B cell (primary cell): ENCODE results near the gene GNG7. TPM values are rescaled to one million over a fixed set of nuclear protein-coding genes. Genes with fewer than 3 reads are reported as not detected.

Experiments
- ATAC-seq: fragments of 200-7000 bp; cut with Tn5 transposase; one replicate; pipeline ENCODE4 v1.10.0; 2021; ENCODE audit warnings: low read depth, mild to moderate bottlenecking, moderate number of reproducible peaks, moderate library complexity
- CTCF ChIA-PET: fragments of 350-600 bp; sonication (Branson Sonifier 250); formaldehyde crosslinking; loops from one replicate; lab custom pipeline; 2021; ENCODE audit warnings: antibody characterized with exemption, inconsistent platforms; lab: Charles Lee
- POLR2A ChIA-PET: fragments of 350-600 bp; sonication (Branson Sonifier 250); formaldehyde crosslinking; loops from one replicate; lab custom pipeline; 2021; ENCODE audit warnings: antibody characterized with exemption; lab: Charles Lee
- DNase-seq: peaks from one replicate; pipeline ENCODE4 v3.0.0; 2013
- H2AFZ ChIP-seq: 2 replicates; pipeline ENCODE4 v1.6.1; 2012; ENCODE audit warnings: mild to moderate bottlenecking, low read depth, low read length; ENCODE audit not compliant: insufficient read depth, poor library complexity, severe bottlenecking
- H3K27ac ChIP-seq, 2 donors: 1 replicate in 1 of 2; 2 replicates in 1 of 2; pipeline ENCODE4 v1.5.1; 2012 to 2013; ENCODE audit warnings: low read length in 2 of 2, mild to moderate bottlenecking in 2 of 2, moderate library complexity in 1 of 2
- H3K27me3 ChIP-seq, 4 experiments: fragments of 200-600 bp in 1 of 4; sonication (generic) in 1 of 4; replicated peaks in 1 of 4; 1 replicate in 2 of 4; 2 replicates in 2 of 4; pipeline versions ENCODE4 v1.6.1 to v1.7.0; 2013 to 2016; ENCODE audit warnings: low read length in 3 of 4, mild to moderate bottlenecking in 2 of 4, mixed read lengths in 1 of 4, moderate library complexity in 1 of 4; ENCODE audit not compliant: insufficient read depth in 4 of 4, control insufficient read depth in 3 of 4; ENCODE audit errors: control extremely low read depth in 1 of 4
- H3K36me3 ChIP-seq, 2 experiments: replicated peaks in 1 of 2; 1 replicate in 1 of 2; 2 replicates in 1 of 2; pipeline versions ENCODE4 v1.6.1 to v1.7.1; 2013; ENCODE audit warnings: low read length in 1 of 2; ENCODE audit not compliant: insufficient read depth in 2 of 2, control insufficient read depth in 1 of 2; ENCODE audit errors: control extremely low read depth in 1 of 2, extremely low read depth in 1 of 2
- H3K4me1 ChIP-seq, 2 donors: fragments of 200-600 bp in 1 of 2; sonication (generic) in 1 of 2; 1 replicate in 1 of 2; 2 replicates in 1 of 2; pipeline versions ENCODE4 v1.5.1 to v1.6.1; 2013 to 2017; ENCODE audit warnings: low read length in 2 of 2; ENCODE audit not compliant: control insufficient read depth in 2 of 2, insufficient read depth in 2 of 2
- H3K4me2 ChIP-seq: replicated peaks from 2 replicates; pipeline ENCODE3; 2012; ENCODE audit warnings: mild to moderate bottlenecking, low read depth, low read length; ENCODE audit not compliant: poor library complexity, severe bottlenecking
- H3K4me3 ChIP-seq, 5 experiments: fragments of 200-600 bp in 1 of 5; sonication (generic) in 1 of 5; 1 replicate in 3 of 5; 2 replicates in 2 of 5; pipeline versions ENCODE4 v1.5.1 to v1.7.0; 2011 to 2016; ENCODE audit warnings: low read length in 4 of 5, mild to moderate bottlenecking in 4 of 5, low read depth in 2 of 5, control low read depth in 1 of 5, moderate library complexity in 1 of 5; ENCODE audit not compliant: insufficient read depth in 1 of 5; ENCODE audit errors: control extremely low read depth in 1 of 5, extremely low read depth in 1 of 5
- H3K79me2 ChIP-seq: fragments of 200-600 bp; sonication (generic); one replicate; pipeline ENCODE4 v1.6.0; 2016; ENCODE audit warnings: low read length; ENCODE audit not compliant: control insufficient read depth, insufficient read depth
- H3K9ac ChIP-seq: fragments of 200-600 bp; sonication (generic); 2 replicates; pipeline ENCODE4 v1.6.1; 2017; ENCODE audit warnings: mild to moderate bottlenecking, low read length, moderate library complexity
- H3K9me3 ChIP-seq, 3 donors: one replicate each; pipeline versions ENCODE4 v1.6.1 to v1.7.1; 2013; ENCODE audit warnings: low read length in 2 of 3; ENCODE audit not compliant: control insufficient read depth in 2 of 3, insufficient read depth in 1 of 3; ENCODE audit errors: control extremely low read depth in 1 of 3
- H4K20me1 ChIP-seq: 2 replicates; pipeline ENCODE4 v1.6.0; 2012; ENCODE audit warnings: mild to moderate bottlenecking, low read length; ENCODE audit not compliant: insufficient read depth, control insufficient read depth, poor library complexity, severe bottlenecking
- H3K27ac Mint-ChIP-seq: one replicate; pipeline ENCODE4 v1.8.0; 2021; ENCODE audit warnings: mixed read lengths
- H3K27me3 Mint-ChIP-seq: one replicate; pipeline ENCODE4 v1.8.0; 2021; ENCODE audit warnings: mixed read lengths
- H3K4me1 Mint-ChIP-seq: one replicate; pipeline ENCODE4 v1.8.0; 2021; ENCODE audit warnings: mixed read lengths
- H3K4me3 Mint-ChIP-seq: one replicate; pipeline ENCODE4 v1.8.0; 2021; ENCODE audit warnings: mixed read lengths
- H3K9me3 Mint-ChIP-seq: one replicate; pipeline ENCODE4 v1.8.0; 2022; ENCODE audit warnings: mixed read lengths; ENCODE audit not compliant: insufficient read depth
- EZH2 ChIP-seq: IDR thresholded peaks from 2 replicates; pipeline ENCODE4 v1.6.1; 2012; ENCODE audit warnings: borderline replicate concordance, low read depth, mild to moderate bottlenecking, moderate library complexity, low read length; ENCODE audit not compliant: insufficient read depth, poor library complexity, severe bottlenecking
- WGBS: methylation state at CpG from one replicate; pipeline ENCODE4 v1.1.5; 2013; ENCODE audit warnings: missing lambda C conversion rate; ENCODE audit not compliant: insufficient coverage; 5-methylcytosine and 5-hydroxymethylcytosine counted together
- intact Hi-C: fragments of 100-400 bp; cut with micrococcal nuclease; formaldehyde crosslinking; loops from one replicate; pipeline ENCODE4 v1.10.0; 2022
- polyA plus RNA-seq: library from polyadenylated mRNA; depleted of rRNA; stranded (reverse); fragments of >200 nt; gene quantifications from 2 replicates; pipeline ENCODE4 v1.2.3, GENCODE V29; 2012
- total RNA-seq, 2 donors: library from RNA; stranded (reverse); fragments of 120-200 nt in 1 of 2; gene quantifications; 1 replicate in 1 of 2; 2 replicates in 1 of 2; pipeline versions ENCODE4 v1.2.3 to v1.2.4, GENCODE V29; 2013 to 2022
- TF ChIP-seq, protein P1 (sequence below): fragments of 200-600 bp; IDR thresholded peaks from one replicate; pipeline ENCODE4 v1.8.0; 2022; ENCODE audit warnings: antibody characterized with exemption, mild to moderate bottlenecking

GNG7 gene
- total and polyA plus RNA-seq, 2 donors (not counting 1 experiment from before 2014, with no cell fraction given), result 76.3 to 153 TPM

DNA sequence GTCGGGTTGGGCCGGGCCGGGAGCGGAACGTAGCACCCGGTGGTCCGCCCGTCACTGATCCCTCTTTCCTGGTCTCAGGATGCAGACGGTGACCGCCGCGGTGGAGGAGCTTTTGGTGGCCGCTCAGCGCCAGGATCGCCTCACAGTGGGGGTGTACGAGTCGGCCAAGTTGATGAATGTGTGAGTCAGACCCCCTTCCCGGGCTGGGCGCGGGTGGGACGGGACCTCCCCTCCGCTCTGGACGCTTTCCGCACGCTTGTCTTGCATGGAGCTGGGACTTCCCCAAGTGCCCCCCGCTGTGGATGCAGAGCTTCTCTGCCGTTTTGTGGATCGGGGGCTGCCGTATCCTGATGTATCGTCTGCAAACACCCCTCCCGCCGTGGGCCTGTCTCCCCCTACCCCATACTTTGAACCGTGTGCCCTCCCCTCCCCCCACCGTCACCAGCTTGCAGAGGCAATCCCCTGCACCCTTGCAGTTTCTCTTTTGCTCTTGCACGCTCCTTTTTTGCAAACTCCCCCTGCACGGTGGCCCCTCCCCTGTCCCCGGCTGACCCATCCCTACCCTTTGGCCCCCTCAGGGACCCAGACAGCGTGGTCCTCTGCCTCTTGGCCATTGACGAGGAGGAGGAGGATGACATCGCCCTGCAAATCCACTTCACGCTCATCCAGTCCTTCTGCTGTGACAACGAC lies 225.9 kb downstream of the GNG7 start:
- TF ChIP-seq EZH2, result no peak
- TF ChIP-seq, protein P1, sequence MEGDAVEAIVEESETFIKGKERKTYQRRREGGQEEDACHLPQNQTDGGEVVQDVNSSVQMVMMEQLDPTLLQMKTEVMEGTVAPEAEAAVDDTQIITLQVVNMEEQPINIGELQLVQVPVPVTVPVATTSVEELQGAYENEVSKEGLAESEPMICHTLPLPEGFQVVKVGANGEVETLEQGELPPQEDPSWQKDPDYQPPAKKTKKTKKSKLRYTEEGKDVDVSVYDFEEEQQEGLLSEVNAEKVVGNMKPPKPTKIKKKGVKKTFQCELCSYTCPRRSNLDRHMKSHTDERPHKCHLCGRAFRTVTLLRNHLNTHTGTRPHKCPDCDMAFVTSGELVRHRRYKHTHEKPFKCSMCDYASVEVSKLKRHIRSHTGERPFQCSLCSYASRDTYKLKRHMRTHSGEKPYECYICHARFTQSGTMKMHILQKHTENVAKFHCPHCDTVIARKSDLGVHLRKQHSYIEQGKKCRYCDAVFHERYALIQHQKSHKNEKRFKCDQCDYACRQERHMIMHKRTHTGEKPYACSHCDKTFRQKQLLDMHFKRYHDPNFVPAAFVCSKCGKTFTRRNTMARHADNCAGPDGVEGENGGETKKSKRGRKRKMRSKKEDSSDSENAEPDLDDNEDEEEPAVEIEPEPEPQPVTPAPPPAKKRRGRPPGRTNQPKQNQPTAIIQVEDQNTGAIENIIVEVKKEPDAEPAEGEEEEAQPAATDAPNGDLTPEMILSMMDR, result no peak
- H3K4me1 Mint-ChIP-seq, result peaks cover 34% of the 10 kb centered on the region
- H3K27me3 Mint-ChIP-seq, result no peaks in the 10 kb centered on the region
- H3K9me3 Mint-ChIP-seq, result no peaks in the 10 kb centered on the region
- H3K4me3 Mint-ChIP-seq, result peak overlapping the region; percentile 93
- H3K27ac Mint-ChIP-seq, result peak overlapping the region; percentile 93
- no peaks in the 10 kb centered on the region for H3K27me3 ChIP-seq
- no peak overlapping the region for H2AFZ ChIP-seq
- WGBS, result 2% methylated on average over 39 of the region's 42 CpGs
- intact Hi-C loops, result loop anchor here (1.0 to 10.0 kb wide), 5 partner anchors 10 to 322 kb away; partner anchors contain the start of genes AP3D1 and SLC39A3
- H3K4me2 ChIP-seq, result peak overlapping the region; percentile 100
- H3K4me1 ChIP-seq, result peaks cover 30 to 47% of the 10 kb centered on the region in 2 donors
- peak overlapping the region; percentile 94 to 100 (median 100) for H3K4me3 ChIP-seq
- peaks cover 37% of the 10 kb centered on the region for H4K20me1 ChIP-seq
- peak overlapping the region; percentile 85 for H3K9ac ChIP-seq
- POLR2A ChIA-PET, result interaction anchor here (0.5 to 4.7 kb wide), 43 partner anchors 9 to 584 kb away, joined by 3 to 77 read pairs (median 5); partner anchors contain the start of genes LMNB2 and TIMM13
- peaks cover 0 to 4% (median 0%) of the 10 kb centered on the region in 3 donors for H3K9me3 ChIP-seq
- H3K36me3 ChIP-seq, result no peaks in the 10 kb centered on the region
- CTCF ChIA-PET, result interaction anchor here (0.6 to 4.2 kb wide), 24 partner anchors 8 to 321 kb away, joined by 3 to 134 read pairs (median 10); no protein-coding TSS in a partner anchor
- ATAC-seq, result peak; percentile 4
- peaks cover 30% of the 10 kb centered on the region for H3K79me2 ChIP-seq
- peak overlapping the region; percentile 70 to 74 for H3K27ac ChIP-seq
- peak; percentile 76 for DNase-seq
